NCI-H82 (cell line): ENCODE results near the gene ZFP42.
"Not testable (repeated sequence)": the region's sequence is repeated elsewhere in the genome, so short reads cannot be mapped to it uniquely, and the experiment has no call there.

Source experiments
- DNase-seq: peaks from one replicate; lab custom pipeline; 2025; lab: John Stamatoyannopoulos, UW

The ZFP42 gene

DNA sequence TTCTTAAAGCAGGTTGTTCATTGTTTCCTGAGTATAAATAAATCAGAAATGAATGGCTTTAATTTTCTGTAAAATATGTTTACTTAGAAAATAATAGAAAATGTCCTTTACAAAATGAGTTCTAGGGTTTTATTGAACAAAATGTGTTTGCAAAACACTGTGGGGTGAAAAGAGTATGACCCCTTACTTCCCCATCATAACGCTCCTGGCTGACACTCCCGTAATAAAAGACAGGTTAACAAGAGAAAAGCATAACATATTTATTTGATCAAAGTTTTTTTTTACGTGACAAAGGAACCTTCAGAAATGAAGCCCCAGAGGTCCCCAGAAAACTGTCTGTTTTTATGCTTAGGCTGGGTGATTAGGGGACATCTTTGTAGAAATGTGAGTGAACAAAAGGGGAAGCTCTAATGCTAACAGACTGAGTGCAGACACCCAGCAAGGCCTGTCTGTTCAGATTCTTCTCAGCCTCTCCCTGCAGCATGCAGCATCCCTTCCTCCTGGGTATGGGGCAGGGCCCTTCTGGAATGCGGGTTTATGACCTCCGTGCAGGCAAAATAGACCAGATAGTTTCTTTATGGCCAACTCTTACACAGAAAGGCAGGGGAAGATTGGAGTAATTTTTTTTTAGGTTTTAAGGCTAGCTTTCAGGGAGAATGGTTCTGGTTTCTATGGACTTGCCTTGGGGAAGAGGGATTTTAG is 26.1 kb downstream of the ZFP42 start:
- DNase-seq: no peak

DNA sequence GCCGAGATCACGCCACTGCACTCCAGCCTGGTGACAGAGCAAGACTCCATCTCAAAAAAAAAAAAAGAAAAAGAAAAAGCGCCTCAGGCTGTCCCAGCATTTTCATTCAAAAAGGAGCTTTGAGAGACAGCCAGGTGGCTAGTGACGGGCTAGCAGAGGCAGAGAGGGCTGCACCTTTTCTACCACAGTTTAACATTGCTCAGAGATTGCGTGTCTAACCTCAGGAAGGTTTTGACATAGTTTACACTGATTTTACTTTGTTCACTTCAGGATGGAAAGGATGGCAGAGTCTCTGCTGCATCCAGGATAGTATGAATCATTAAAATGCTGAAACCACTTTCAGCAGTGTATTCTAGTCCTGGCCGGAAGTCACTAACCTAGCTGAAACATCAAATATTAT is 28.1 kb downstream of the ZFP42 start:
- no peak for DNase-seq

- DNase-seq: no peak
Measured at GRCh38 chr4:188025476-188025875, 29.9 kb downstream of the ZFP42 start.

GRCh38 chr4:188029114-188029513 is 33.5 kb downstream of the ZFP42 start:
- no peak for DNase-seq

DNA sequence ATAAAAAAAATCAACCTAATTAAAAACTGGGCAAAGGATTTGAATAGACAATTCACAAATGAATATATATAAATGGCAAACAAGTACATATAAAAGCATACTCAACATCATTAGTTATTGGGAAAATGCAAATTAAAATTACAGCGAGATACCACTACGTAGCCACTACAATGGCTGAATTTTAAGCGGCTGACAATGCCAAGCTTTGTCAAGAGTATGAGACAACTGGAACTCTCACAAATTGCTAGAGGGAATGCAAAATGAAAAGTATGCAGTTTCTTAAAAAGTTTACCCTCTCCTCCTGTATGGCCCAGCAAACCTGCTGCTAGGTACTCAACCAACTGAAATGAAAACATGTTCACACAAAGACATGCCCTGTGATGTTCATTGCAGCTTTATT is 34.8 kb downstream of the ZFP42 start:
- DNase-seq: no peak

- no peak for DNase-seq
Measured at GRCh38 chr4:188031751-188032150, 36.2 kb downstream of the ZFP42 start.

DNA sequence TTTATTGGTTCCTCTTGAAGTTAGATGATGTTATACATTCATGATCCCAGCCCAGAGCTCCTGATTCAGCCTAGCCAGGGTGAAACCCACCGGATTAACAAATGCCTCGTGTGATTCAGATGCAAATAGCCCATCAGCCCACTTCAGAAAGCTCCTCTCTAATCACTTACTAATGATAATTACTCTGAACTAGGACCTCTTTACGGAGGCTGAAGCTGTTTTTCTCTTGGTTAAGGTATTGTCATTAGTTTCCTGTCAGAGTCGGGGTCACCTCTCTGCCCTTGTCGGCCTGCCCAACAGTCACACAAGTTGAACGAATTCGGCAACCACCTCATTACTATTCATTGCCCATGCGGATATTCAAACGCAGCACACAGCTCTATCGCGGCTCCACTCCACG is 36.6 kb downstream of the ZFP42 start:
- no peak for DNase-seq

DNA sequence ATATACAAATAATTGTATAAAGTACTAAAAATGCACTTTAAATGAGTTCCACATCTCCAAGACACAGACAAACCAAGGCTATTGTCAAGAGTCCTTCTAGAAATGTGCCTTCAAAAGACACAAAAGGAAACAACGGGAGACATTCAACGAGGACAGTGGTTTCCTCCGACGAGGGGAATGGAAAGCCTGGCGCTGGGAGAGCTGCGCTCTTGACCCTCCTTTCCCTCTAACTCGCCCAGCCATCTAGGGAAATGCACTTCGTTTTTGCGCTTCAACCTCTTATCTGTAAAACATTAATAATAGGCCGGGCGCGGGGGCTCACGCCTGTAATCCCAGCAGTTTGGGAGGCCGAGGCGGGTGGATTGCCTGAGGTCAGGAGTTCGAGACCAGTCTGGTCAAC is 37.0 kb downstream of the ZFP42 start:
- no peak for DNase-seq

- no peak for DNase-seq
Measured at GRCh38 chr4:188037003-188037713, 41.6 kb downstream of the ZFP42 start.

- no peak for DNase-seq
Measured at GRCh38 chr4:188041721-188042120, 46.1 kb downstream of the ZFP42 start.

- no peak for DNase-seq
Measured at GRCh38 chr4:188042191-188042590, 46.6 kb downstream of the ZFP42 start.

DNA sequence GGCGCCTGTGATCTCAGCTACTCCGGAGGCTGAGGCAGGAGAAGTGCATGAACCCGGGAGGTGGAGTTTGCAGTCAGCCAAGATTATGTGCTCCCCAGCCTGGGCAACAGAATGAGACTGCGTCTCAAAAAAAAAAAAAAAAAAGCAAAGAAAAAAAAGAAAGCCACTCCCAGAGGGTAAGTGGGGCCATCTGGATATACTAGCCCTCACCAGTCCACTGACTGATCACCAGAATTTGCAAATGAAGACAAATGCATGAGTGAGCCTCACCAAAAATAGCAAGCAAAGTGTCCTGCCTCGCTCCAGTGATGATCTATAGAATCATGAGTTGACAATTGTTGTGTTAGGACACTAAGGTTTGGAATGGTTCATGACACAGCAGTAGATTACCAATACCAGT is 47.6 kb downstream of the ZFP42 start:
- DNase-seq: no peak

DNA sequence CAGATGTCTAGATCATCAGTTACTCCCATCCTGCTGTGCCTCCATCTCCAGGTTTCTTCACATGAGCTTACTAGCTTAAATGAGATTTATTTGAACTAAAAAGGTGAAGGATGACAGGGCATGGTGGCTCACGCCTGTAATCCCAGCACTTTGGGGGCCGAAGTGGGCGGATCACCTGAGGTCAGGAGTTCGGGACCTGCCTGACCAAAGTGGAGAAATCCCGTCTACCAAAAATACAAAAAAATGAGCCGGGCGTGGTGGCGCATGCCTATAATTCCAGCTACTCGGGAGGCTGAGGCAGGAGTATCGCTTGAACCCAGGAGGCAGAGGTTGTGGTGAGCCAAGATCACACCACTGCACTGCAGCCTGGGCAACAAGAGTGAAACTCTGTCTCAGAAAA is 49.9 kb downstream of the ZFP42 start:
- DNase-seq: not testable (repeated sequence)

- DNase-seq: no peak
Measured at GRCh38 chr4:188046657-188047056, 51.1 kb downstream of the ZFP42 start.

- DNase-seq: no peak
Measured at GRCh38 chr4:188053302-188053701, 57.7 kb downstream of the ZFP42 start.
